HEK293T (cell line): Measurements from ENCODE around the gene SMOC2.

Experiments
- CTCF ChIA-PET: fragments of 350-600 bp; formaldehyde crosslinking; extraction: SDS; loops from one replicate; lab custom pipeline; 2021; ENCODE audit warnings: antibody characterized with exemption, inconsistent platforms; lab: Yijun Ruan, JAX
- POLR2A ChIA-PET: fragments of 350-600 bp; formaldehyde crosslinking; extraction: SDS; loops from one replicate; lab custom pipeline; 2020; ENCODE audit warnings: antibody characterized with exemption, inconsistent platforms; lab: Yijun Ruan, JAX
- DNase-seq: peaks from one replicate; pipeline ENCODE4 v3.0.0; 2012; ENCODE audit warnings: mixed read lengths; ENCODE audit errors: extremely low spot score
- ARNT ChIP-seq: fragments of 450-650 bp; IDR thresholded peaks from 2 replicates; pipeline ENCODE4 v1.6.1; 2017; ENCODE audit warnings: mild to moderate bottlenecking
- BHLHE40 ChIP-seq: fragments of 450-650 bp; IDR thresholded peaks from 2 replicates; pipeline ENCODE4 v1.6.1; 2016; ENCODE audit warnings: mild to moderate bottlenecking, moderate library complexity, borderline replicate concordance
- CTBP1 ChIP-seq: fragments of 450-650 bp; IDR thresholded peaks from 2 replicates; pipeline ENCODE4 v1.6.1; 2016; ENCODE audit warnings: borderline replicate concordance
- ELF4 ChIP-seq: fragments of 450-650 bp; IDR thresholded peaks from 2 replicates; pipeline ENCODE4 v1.6.1; 2017; ENCODE audit warnings: antibody characterized with exemption
- FOXA1 ChIP-seq: fragments of 450-650 bp; IDR thresholded peaks from 2 replicates; pipeline ENCODE4 v1.6.1; 2016; ENCODE audit warnings: mild to moderate bottlenecking
- FOXK2 ChIP-seq: fragments of 450-650 bp; IDR thresholded peaks from 2 replicates; pipeline ENCODE4 v1.6.1; 2016; ENCODE audit warnings: mild to moderate bottlenecking
- FOXM1 ChIP-seq: fragments of 450-650 bp; IDR thresholded peaks from 2 replicates; pipeline ENCODE4 v1.6.1; 2017; ENCODE audit warnings: mild to moderate bottlenecking, borderline replicate concordance
- HDGF ChIP-seq: fragments of 450-650 bp; IDR thresholded peaks from 2 replicates; pipeline ENCODE4 v1.6.1; 2017; ENCODE audit warnings: antibody characterized with exemption, borderline replicate concordance
- L3MBTL2 ChIP-seq: fragments of 450-650 bp; conservative IDR thresholded peaks from 2 replicates; pipeline ENCODE4 v1.6.1; 2016; ENCODE audit warnings: mild to moderate bottlenecking
- LEF1 ChIP-seq: fragments of 450-650 bp; IDR thresholded peaks from 2 replicates; pipeline ENCODE4 v1.6.1; 2017; ENCODE audit warnings: mild to moderate bottlenecking, borderline replicate concordance
- NFRKB ChIP-seq: fragments of 450-650 bp; IDR thresholded peaks from 2 replicates; pipeline ENCODE4 v1.6.1; 2016; ENCODE audit warnings: mild to moderate bottlenecking, moderate library complexity
- PKNOX1 ChIP-seq: fragments of 450-650 bp; IDR thresholded peaks from 2 replicates; pipeline ENCODE4 v1.6.1; 2016
- SP1 ChIP-seq: fragments of 450-650 bp; IDR thresholded peaks from 2 replicates; pipeline ENCODE4 v1.6.1; 2017
- SUZ12 ChIP-seq: fragments of 450-650 bp; IDR thresholded peaks from 2 replicates; pipeline ENCODE4 v1.6.1; 2016; ENCODE audit warnings: mild to moderate bottlenecking
- TARDBP ChIP-seq: fragments of 450-650 bp; IDR thresholded peaks from 2 replicates; pipeline ENCODE4 v1.6.1; 2016
- ZNF384 ChIP-seq: fragments of 450-650 bp; IDR thresholded peaks from 2 replicates; pipeline ENCODE4 v1.6.1; 2016

SMOC2 gene

DNA sequence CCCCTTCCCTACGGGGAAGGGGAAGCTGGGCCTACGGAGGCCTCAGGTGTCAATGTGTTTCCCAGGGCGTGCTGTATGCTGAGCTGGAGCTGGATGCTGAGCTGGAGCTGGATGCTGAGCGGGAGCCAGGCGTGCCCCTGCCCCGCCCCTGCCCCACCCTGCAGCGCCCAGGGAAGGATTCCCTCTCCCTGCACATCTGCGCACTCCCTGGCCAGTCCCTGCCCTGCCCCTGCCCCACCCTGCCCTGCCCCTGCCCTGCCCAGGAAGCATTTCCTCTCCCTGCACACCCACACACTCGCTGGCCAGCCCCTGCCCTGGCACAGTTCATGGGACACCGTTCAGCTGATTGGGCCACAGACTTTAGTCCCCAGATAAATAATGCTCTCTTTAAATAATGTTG lies 196.8 kb downstream of the SMOC2 start:
- POLR2A ChIA-PET: no interaction called here
- no peak for DNase-seq
- no peak for TF ChIP-seq PKNOX1
- no peak for TF ChIP-seq FOXA1
- no peak for TF ChIP-seq TARDBP
- TF ChIP-seq LEF1: no peak
- no peak for TF ChIP-seq SUZ12
- TF ChIP-seq ZNF384: no peak
- no peak for TF ChIP-seq NFRKB
- no peak for TF ChIP-seq SP1
- no peak for TF ChIP-seq ARNT
- no peak for TF ChIP-seq FOXK2
- no peak for TF ChIP-seq HDGF
- TF ChIP-seq L3MBTL2: no peak
- TF ChIP-seq ELF4: no peak
- TF ChIP-seq CTBP1: no peak
- no peak for TF ChIP-seq FOXM1
- no peak for TF ChIP-seq BHLHE40
- CTCF ChIA-PET: no interaction called here

GRCh38 chr6:168638468-168639271 lies 197.7 kb downstream of the SMOC2 start:
- no peak for DNase-seq
- TF ChIP-seq NFRKB (no peak), CTBP1 (no peak), HDGF (no peak), TARDBP (no peak), L3MBTL2 (no peak), SP1 (no peak), ELF4 (no peak), FOXA1 (no peak), SUZ12 (no peak), BHLHE40 (no peak), FOXM1 (no peak), LEF1 (no peak), PKNOX1 (no peak), FOXK2 (no peak), ARNT (no peak), ZNF384 (no peak)
- POLR2A ChIA-PET: no interaction called here
- CTCF ChIA-PET: no interaction called here

DNA sequence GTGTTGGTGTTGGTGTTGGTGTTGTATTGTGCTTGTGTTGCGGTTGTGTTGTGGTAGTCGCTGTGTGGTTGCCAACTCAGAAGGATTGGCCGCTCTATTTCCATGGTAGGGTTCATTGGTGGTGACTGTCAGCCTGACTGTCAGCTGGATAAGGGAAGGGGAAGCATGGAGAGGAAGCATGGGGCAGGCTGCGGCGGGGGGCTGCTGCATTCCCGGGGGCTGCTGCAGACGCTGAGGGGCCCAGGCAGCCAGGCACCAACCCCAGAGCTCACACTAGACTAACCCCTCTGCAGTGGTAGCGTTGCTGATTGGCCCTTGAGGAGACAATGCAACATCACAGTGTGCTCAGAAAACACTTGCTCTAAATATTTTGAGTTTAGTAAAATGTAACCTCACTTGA lies 199.2 kb downstream of the SMOC2 start:
- TF ChIP-seq PKNOX1 (no peak), NFRKB (no peak), BHLHE40 (no peak), ELF4 (no peak), TARDBP (no peak), FOXA1 (no peak), SUZ12 (no peak)
- no peak for DNase-seq
- POLR2A ChIA-PET: no interaction called here
- CTCF ChIA-PET: no interaction called here

- POLR2A ChIA-PET: no interaction called here
- CTCF ChIA-PET: no interaction called here
- DNase-seq: no peak
- no peak for TF ChIP-seq ARNT
- no peak for TF ChIP-seq LEF1
- TF ChIP-seq SUZ12: no peak
Measured at GRCh38 chr6:168640768-168641167, 199.8 kb downstream of the SMOC2 start.

GRCh38 chr6:168641446-168641845 lies 200.5 kb downstream of the SMOC2 start:
- ChIA-PET POLR2A (no interaction called here), CTCF (no interaction called here)
- TF ChIP-seq LEF1 (no peak), FOXM1 (no peak), HDGF (no peak), ELF4 (no peak), L3MBTL2 (no peak)
- DNase-seq: no peak

- ChIA-PET POLR2A (no interaction called here), CTCF (no interaction called here)
- DNase-seq: no peak
- TF ChIP-seq ELF4 (no peak), BHLHE40 (no peak), L3MBTL2 (no peak), FOXA1 (no peak), FOXK2 (no peak), CTBP1 (no peak), HDGF (no peak), PKNOX1 (no peak), NFRKB (no peak), SUZ12 (no peak), FOXM1 (no peak), LEF1 (no peak), TARDBP (no peak)
Measured at GRCh38 chr6:168643401-168643800, 202.4 kb downstream of the SMOC2 start.
